Vagina (tissue), 2 donors: ENCODE results near the gene ACTN4.

Experiments used
- POLR2A ChIP-seq, 2 donors: fragments of 450-650 bp; IDR thresholded peaks; one replicate each; pipeline ENCODE4 v1.6.1; 2017; ENCODE audit warnings: antibody characterized with exemption in 2 of 2, mild to moderate bottlenecking in 2 of 2, moderate library complexity in 2 of 2
- TF ChIP-seq, protein P1 (sequence below), 3 experiments: fragments of 450-650 bp in 2 of 3; fragments of 200-600 bp in 1 of 3; sonication (generic) in 1 of 3; IDR thresholded peaks; one replicate each; pipeline ENCODE4 v1.5.1; 2017 to 2019; ENCODE audit warnings: antibody characterized with exemption in 3 of 3, mild to moderate bottlenecking in 2 of 3, moderate library complexity in 2 of 3

DNA sequence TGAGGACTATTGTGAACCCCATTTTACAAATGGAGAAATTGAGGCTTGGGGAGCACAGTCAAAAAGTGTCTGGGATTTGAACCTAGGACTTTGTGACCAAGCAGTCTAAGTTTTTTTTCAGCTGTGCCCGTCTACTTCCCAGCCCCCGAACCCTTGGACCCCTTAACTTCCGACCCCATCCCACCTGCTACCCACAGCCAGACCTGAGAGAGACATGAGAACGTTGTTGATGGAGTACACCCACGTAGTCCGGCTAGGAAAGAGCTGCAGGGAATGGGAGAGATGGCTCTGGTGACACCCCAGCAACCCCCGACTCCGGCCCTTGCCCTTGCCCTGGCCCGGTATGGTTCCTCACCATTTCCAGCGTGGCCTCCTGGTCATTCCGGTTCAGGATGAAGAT is 47.7 kb upstream of the ACTN4 start:
- TF ChIP-seq, protein P1, sequence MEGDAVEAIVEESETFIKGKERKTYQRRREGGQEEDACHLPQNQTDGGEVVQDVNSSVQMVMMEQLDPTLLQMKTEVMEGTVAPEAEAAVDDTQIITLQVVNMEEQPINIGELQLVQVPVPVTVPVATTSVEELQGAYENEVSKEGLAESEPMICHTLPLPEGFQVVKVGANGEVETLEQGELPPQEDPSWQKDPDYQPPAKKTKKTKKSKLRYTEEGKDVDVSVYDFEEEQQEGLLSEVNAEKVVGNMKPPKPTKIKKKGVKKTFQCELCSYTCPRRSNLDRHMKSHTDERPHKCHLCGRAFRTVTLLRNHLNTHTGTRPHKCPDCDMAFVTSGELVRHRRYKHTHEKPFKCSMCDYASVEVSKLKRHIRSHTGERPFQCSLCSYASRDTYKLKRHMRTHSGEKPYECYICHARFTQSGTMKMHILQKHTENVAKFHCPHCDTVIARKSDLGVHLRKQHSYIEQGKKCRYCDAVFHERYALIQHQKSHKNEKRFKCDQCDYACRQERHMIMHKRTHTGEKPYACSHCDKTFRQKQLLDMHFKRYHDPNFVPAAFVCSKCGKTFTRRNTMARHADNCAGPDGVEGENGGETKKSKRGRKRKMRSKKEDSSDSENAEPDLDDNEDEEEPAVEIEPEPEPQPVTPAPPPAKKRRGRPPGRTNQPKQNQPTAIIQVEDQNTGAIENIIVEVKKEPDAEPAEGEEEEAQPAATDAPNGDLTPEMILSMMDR (IDR thresholded peaks at IDR 0.05): no peak
- no peak for TF ChIP-seq POLR2A (IDR thresholded peaks at IDR 0.05)
